NCI-H748 (cell line): ENCODE results near the gene RPP21.
A peak's percentile ranks its signal among the peaks of the same experiment; 100 is the strongest.
"Not testable (repeated sequence)": the region's sequence is repeated elsewhere in the genome, so short reads cannot be mapped to it uniquely, and the experiment has no call there.

Source experiments
- DNase-seq: peaks from one replicate; lab custom pipeline; 2025; ENCODE audit not compliant: unreplicated experiment; lab: John Stamatoyannopoulos, UW

The RPP21 gene

DNA sequence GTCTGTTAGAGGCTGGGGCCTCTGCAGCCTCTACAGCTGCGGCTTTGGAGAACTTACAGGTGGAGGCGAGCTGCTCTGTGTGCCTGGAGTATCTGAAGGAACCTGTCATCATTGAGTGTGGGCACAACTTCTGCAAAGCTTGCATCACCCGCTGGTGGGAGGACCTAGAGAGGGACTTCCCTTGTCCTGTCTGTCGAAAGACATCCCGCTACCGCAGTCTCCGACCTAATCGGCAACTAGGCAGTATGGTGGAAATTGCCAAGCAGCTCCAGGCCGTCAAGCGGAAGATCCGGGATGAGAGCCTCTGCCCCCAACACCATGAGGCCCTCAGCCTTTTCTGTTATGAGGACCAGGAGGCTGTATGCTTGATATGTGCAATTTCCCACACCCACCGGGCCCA is 15.6 kb upstream of the RPP21 start:
- no peak for DNase-seq

DNA sequence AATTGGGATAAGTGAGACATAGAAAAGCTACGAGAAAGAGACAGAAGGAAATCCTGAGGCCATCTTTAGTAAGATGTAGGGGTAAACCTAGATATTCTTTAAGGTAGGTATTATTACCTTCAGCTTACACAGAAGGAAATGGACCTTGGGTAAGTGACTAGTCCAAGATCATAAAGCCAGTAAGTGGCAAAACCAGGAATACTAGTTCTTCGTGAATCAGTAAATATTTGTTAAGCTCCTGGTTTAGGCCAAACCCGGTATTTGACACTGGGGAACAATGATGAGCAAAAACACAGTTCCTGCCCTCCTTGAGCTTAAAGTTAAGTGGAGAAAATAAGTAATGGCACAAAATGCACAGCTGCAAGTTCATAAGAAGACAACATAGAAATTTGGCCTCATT is 13.0 kb upstream of the RPP21 start:
- DNase-seq, result no peak

DNA sequence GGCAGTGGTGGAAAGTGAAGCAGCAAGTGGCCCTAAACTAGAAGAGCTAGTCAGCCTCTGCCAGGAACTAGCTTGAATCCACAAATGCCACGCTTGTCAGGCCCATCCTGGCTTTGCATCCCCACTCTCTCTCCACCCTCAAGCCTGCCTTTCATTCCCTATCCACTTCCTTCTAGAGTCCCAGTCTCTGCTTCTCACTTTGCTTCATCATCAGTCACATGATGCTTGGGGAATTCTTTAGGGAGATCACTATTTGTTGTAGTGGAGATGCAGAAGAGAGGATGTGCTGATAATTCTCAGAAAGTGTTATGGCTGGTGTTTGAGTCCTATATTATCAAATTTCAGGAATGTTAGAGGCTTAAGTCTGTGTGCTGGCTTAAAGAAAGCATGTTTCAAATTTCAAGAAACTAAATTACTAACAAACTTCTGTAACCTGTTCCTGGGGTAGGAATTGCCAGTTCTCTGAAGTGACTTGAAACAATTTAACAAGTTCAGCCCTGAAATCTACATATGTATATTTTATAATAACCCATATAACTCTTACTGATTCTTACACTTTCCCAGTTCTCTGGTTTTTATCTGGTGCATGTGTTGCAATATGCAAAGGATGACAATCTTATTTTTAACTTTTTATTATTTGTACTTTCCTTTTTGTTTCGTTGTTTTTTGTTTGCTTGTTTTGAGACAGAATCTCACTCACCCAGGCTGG is 10.7 kb upstream of the RPP21 start:
- DNase-seq, result no peak

DNA sequence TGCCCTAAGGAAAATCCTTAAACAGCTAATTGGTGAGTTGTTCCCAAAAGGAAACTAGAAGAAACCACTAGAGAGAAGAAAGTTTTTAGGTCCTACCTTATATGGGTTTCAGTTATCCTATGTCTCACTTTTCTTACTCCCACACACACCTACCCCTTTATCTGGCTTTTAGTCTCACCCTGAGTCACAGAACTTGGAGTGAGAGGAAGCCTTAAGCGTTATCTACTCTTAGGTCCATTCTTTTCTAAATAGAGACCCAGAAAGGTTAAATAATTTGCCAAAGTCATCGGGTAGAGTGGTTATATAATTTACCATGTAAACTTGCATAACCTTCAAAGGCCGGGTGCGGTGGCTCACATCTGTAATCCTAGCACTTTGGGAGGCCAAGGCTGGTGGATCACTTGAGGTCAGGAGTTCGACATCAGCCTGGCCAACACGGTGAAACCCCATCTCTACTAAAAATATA is 4.3 kb upstream of the RPP21 start:
- DNase-seq, result no peak

DNA sequence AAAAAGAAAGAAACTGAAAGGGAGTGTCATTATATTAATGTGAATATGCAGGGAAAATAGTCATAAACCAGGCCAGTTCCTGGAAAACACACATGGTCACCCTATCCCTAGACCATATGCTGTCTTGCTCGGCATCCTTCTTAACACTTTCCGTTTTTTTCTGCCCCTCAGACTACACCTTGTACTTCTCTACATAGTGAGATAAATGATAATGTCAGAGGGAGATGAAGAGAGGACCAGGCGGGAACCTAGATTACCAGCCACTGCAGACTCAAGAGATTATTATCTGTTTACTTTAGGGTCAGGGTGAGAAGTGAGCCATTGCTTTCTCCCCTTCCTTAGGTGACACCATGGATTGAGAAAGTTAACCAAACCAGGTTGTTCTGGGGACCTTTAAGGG is 3.7 kb upstream of the RPP21 start:
- DNase-seq, result no peak

DNA sequence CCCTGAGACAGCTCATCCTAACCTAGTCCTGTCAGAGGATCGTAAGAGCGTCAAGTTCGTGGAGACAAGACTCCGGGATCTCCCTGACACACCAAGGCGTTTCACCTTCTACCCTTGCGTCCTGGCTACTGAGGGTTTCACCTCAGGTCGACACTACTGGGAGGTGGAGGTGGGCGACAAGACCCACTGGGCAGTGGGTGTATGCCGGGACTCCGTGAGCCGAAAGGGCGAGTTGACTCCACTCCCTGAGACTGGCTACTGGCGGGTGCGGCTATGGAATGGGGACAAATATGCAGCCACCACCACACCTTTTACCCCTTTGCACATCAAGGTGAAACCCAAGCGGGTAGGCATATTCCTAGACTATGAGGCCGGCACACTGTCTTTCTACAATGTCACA is 3.2 kb upstream of the RPP21 start:
- DNase-seq, result no peak

DNA sequence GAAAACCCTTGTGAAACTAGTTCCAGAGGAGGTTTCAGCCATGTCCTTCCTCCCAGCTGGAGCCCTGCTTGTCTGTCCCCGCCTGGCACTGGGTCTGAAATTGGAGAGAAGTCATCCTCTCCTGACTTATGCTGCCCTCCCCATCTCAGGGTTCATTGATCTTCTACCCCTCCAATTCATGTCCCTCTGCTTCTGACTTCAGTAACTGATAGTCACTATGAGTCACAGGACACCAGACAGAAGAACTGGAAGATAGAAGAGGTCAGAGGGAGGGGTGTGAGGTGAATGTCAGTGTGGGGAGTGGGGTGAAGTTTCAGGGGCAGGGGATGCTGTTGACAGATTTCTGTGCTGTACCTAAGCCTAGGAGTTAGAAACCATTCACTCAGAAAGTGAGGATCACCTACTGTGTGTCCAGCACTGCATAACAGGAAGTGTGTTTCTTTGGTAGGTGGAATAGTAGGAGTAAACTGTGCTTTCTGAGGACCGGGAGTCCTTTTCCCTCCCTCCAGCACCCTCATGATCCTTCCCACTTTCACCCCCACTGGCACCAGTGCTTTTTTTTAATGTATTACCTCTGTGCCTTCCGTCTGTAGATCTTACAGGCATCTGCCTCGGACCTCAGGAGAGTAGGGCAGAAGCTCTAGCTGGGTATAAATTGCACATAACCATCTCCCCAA is 627 bp upstream of the RPP21 start:
- DNase-seq, result no peak

DNA sequence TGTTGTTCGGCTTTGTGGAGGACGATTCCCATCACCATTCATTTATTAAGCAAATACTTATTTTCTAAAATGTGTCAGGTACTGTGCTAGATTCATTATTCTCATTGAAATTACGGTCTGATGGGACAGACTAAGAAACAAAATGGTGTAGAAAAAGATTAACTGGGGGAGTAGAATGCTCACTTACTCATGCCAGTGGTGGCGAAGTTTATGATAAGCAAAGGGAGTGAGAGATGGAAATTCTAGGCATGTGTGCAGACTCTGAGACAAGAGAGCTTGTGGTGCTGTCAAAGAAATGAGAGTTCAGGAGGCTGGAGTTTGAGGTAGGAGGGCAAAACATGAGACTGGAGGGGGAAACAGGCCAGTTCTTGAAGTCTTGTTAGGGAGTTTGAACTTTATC is 896 bp downstream of the RPP21 start:
- no peak for DNase-seq

DNA sequence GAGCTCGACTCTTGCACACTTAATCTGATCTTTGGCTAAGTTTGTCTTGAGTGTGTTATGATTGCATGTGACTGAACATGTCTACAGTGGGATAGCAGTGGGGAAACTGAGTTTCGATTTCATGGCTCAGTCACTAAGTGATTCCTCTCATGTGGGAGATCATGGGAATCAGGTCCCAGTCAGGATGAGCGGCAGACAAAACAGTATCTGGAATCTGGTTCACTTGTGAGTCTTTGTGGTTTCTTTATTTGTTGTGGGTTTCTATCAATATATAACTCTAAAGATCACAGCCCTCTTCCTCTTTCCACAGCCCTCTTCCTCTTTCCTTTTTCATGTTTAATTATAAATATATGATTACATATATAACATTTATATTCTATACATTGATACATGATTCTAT is 4.0 kb downstream of the RPP21 start:
- DNase-seq, result no peak

DNA sequence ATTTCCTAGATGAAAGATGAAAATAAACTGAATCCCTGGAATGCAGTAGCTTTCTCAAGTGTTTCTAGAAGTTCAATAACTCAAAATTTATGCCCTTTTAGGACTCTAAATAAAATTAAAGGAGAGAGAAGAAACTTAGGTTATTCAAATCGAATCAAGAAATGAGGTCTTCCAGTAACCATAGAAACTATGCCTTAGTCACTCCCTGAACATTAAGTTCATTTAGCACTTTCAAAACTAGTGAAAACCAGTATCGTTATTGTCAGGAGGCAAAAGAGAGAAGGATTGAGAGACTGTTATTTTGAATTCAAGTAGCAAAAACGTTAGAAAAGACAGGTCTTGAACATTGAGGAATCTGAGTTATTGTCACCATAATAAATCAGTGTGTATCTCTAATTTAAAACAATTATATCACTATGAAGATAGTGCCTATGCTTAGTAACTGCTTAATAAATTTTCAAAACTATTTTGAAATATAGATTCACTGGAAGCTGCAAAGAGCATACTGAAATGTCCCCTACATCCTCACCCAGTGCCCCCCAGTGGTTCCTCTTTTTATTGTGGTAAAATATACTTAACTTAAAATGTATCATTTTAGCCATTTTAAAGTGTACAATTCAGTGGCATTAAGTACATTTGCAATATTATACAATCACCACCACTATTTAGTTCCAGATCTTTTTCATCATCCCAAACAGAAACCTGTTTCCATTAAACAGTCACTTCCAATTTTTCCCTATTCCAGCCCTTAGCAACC is 4.6 kb downstream of the RPP21 start:
- DNase-seq, result no peak

DNA sequence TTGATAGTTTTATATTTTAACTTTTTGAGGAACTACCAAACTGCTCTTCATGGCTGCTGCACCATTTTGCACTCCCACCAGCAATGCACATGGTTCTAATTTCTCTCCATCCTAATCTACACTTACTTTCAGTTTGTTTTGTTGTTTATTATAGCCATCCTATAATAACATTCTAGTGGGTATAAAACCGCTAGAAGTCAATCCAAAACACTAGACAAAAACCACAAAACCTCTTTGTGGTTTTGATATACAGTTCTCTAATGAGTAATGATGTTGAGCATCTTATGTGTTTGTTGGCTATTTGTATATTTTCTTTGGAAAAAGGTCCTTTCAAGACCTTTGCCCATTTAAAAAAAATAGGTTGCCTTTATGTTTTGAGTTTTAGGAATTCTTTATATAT is 5.6 kb downstream of the RPP21 start:
- DNase-seq, result no peak

DNA sequence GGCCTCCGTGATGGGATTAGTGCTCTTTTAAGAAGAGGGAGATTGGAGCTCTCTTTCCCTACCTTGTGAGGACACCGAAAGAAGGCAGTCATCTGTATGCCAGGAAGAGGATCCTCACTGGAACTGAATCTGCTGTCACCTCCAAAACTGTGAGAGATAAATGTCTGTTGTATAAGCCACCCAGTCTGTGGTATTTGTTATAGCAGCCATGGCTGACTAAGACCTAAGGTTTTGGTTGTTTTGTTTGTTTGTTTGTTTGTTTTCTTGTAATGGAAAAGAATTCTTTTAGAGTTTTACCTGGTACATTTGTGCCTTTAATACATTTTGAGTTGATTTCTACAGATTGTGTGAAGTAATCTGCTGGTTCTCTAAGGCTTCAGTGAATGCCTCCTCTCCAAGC is 7.6 kb downstream of the RPP21 start:
- DNase-seq, result no peak

DNA sequence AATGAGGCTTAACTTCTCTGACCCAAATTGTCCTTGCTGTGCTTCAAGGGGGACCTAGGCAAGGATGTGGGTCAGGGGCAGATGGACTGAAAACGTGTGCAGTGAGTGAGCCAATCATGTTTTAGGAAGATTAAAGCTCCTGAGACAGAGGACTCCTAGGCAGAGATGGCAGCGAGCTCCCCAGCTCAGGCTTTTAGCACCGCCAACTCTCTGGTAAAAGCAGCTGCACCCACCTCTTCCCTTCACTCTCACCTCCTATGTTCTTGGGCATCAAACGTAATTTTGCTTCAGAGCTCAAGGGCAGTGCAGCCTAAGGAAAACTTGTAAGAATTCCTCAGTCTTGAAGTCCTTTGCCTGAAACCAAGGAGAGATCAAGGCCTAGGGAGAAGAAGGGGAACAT is 10.3 kb downstream of the RPP21 start:
- DNase-seq, result no peak

DNA sequence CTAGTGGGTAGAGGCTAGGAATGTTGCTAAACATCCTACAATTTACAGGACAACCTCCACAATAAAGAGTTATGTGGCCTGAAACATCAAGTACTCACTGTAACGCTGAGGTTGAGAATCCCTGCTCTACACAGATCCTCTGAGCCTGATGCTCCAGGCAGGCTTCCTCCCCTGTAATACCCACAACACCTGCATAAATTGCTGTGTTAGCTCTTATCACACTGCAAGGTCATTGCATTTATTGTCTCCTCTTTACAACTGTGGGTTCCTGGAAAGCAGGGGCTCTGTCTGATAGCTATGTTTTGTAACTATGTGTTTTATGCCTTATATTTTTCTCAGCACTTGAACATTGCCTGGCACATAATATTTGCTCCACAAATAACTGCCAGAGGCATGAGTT is 11.6 kb downstream of the RPP21 start:
- no peak for DNase-seq

DNA sequence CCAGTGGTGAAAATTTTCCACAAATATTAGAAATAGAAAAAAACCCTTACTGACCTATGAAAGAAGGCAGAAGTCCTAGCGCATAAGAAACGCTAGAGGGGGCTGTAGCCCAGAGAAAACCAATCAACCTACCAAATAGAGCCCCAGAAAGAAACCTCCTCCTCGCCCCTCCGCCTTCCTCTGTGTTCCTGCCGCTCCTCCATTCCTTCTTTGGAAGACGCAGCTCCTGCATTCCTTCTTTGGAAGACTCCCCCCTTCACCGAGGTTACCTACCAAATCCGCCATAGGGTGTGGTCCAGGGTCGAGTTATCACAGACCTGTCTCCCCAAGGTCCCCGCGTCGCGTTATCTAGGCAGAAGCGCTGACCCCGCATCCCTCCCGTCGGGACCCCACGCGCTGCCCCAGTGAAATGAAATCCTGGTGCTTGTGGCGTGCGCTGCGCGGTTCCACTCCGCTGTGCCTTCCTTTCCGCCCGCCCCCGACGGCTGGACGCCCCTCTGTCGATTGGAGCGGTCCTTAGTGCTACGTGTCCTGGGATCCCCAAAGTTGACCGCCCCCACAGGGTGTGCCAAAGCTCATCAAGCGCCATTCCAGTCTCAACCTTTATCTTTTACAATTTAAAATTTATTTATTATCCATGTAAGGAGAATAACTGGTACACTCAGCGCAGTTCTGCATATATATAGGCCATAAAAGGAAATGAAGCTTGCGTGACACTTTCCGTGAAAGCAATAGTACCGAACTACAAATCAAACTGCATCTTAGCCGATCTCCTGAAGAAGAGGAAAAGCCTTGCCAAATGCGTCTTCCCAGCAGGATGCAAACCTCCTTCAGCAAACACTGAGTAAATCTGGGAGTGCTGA is 13.0 kb downstream of the RPP21 start:
- DNase-seq, result peak; percentile 76

DNA sequence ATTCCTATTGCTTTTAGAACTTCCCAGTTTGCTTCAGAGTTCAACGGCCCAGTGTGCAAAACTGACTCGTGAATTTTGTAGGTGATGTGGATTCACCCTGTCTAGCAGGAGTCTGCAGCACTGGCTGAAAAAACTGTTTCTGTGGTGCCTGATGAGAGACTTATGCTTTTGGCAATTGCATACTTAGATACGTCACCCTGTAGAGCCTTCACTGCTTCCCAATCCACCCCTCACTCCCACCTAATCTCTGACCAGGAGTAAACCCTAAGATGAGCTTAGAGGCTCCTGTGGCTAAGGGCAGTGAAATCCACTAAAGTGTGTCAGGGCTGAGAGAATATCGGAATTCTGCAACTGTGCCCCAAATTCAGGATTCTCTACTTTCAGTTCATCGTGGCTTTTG is 14.3 kb downstream of the RPP21 start:
- no peak for DNase-seq

DNA sequence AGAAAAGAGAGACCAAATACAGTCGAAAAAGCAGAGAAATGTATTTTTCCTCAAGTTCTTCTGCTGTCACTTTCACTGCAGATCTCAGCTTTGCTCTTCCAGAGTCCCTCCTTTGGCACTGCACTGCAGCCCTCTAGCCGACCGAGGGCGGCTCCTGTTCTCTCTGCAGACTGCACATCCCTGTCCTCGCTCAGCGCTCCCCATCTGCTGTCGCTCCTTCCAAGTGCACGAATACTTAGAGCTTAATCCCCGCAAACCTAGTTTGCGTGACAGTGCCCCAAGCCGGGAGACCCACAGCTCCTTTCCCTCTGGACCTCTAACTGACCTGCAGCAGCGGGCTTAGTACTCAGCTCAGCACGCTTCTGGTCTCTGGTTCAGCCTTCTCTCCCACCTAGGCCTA is 15.2 kb downstream of the RPP21 start:
- no peak for DNase-seq

DNA sequence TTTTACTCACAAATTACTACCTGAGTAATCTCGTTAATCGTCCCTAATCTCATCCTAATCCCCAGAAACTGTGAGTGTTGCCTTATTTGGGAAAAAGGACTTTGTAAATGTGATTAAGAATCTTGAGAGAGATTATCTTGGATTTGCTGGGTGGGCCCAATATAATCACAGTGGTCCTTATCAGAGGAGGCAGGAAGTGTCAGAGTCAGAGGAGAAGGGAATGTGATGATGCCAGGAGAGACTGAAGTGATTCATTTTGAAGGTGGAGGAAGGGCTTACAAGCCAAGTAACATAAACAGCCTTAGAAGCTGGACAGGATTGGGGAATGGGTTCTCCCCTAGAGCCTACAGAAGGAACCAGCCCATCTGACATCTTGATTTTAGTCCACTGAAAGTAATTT is 16.7 kb downstream of the RPP21 start:
- DNase-seq, result no peak

DNA sequence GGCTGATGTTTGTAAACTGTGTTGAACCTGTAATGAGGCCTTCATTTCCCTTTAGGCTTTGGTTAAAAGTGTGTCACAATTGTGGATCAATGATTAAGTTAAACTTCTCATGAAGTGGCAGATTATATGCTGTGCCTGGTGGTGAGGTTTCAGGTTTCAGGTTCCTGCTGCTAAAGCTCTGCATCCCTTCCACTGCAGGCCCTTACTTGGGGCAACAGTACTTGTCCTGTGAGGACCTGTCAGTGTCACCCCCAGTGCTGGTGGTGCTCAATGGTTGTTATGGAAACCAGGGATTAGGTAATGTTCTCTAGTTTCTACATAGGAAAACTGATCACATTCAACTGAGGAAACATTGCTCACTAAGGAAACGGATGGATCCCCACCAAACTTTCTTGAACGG is 18.5 kb downstream of the RPP21 start:
- DNase-seq, result peak; percentile 16

DNA sequence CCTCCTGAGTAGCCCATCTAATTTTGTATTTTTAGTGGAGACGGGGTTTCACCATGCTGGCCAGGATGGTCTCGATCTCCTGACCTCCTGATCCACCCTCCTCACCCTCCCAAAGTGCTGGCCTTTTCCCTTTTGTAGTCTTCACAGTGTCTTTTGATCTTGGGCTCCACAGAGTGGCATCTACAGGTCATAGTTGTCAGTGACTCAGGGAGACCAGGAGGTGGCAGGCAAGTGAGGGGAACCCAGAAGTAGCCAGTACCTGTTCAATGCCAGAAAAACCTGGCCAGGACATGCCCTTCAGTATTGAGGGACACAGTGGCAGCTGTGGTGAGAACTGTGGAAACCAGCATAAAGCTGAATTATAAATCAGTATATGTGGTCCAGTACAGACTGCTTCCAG is 19.6 kb downstream of the RPP21 start:
- peak; percentile 15 for DNase-seq

DNA sequence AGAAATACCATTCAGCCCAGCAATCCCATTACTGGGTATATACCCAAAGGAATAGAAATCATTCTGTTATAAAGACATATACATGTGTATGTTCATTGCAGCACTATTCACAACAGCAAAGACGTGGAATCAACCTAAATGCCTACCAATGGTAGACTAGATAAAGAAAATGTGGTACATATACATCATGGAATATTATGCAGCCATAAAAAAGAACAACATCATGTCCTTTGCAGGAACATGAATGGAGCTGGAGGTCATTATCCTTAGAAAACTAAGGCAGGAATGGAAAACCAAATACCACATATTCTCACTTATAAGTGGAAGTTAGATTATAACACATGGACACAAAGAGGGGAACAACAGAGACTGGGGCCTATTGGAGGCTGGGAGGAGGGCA is 24.3 kb downstream of the RPP21 start:
- not testable (repeated sequence) for DNase-seq
